ENCODE measurements around the gene MGMT. TPM values are rescaled to one million over a fixed set of nuclear protein-coding genes. Genes with fewer than 3 reads are reported as not detected.

Gene MGMT
- total and polyA plus RNA-seq, 2 experiments from 2014 or later, result 19.3 to 21.9 TPM

DNA sequence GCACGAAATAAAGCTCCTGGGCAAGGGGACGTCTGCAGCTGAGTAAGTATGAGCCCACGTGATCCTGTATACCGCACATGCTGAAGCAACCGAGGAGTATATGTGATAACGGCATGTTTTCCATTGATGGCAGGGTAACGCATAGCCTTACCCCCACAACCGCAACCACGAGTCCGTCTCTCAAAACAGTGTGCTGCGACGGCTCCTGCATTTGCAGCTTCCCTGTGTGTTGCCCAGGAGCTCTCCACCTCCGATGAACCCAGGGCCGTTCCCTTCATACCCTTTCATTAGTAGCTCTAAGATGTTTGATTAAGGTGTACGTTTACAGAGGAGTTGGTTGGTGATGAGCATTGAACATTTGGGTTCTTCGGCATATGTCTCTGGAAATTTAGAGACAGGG, 69.3 kb downstream of the MGMT start:
- peaks cover 7% of the 10 kb centered on the region; the same call in 1 of the 3 replicates for H3K36me3 Mint-ChIP-seq (ENCODE audit: low read depth)
- H3K27ac Mint-ChIP-seq, result no peak overlapping the region
- no peaks in the 10 kb centered on the region for H3K36me3 ChIP-seq (ENCODE audit: insufficient read depth)

More for the DNA sequence above, 69.3 kb downstream of the MGMT start:
- Mint-ChIP-seq H3K4me3 (no peak overlapping the region), H3K4me1 (peaks cover 23% of the 10 kb centered on the region), H3K9me3 (no peaks in the 10 kb centered on the region; the same call in 2 of the 3 replicates), H3K27me3 (ENCODE audit: insufficient read depth, low read depth, poor library complexity) (peaks cover 2% of the 10 kb centered on the region)
- no peaks in the 10 kb centered on the region for H4K20me1 ChIP-seq (replicated peaks; ENCODE audit: insufficient read depth)
- peaks cover 4% of the 10 kb centered on the region; the same call in 1 of the 2 replicates for H3K4me1 ChIP-seq (ENCODE audit: insufficient read depth)
- H3K27me3 ChIP-seq (ENCODE audit: insufficient read depth), result no peaks in the 10 kb centered on the region
- no peak overlapping the region for H3K4me3 ChIP-seq
- TF ChIP-seq, protein P1, sequence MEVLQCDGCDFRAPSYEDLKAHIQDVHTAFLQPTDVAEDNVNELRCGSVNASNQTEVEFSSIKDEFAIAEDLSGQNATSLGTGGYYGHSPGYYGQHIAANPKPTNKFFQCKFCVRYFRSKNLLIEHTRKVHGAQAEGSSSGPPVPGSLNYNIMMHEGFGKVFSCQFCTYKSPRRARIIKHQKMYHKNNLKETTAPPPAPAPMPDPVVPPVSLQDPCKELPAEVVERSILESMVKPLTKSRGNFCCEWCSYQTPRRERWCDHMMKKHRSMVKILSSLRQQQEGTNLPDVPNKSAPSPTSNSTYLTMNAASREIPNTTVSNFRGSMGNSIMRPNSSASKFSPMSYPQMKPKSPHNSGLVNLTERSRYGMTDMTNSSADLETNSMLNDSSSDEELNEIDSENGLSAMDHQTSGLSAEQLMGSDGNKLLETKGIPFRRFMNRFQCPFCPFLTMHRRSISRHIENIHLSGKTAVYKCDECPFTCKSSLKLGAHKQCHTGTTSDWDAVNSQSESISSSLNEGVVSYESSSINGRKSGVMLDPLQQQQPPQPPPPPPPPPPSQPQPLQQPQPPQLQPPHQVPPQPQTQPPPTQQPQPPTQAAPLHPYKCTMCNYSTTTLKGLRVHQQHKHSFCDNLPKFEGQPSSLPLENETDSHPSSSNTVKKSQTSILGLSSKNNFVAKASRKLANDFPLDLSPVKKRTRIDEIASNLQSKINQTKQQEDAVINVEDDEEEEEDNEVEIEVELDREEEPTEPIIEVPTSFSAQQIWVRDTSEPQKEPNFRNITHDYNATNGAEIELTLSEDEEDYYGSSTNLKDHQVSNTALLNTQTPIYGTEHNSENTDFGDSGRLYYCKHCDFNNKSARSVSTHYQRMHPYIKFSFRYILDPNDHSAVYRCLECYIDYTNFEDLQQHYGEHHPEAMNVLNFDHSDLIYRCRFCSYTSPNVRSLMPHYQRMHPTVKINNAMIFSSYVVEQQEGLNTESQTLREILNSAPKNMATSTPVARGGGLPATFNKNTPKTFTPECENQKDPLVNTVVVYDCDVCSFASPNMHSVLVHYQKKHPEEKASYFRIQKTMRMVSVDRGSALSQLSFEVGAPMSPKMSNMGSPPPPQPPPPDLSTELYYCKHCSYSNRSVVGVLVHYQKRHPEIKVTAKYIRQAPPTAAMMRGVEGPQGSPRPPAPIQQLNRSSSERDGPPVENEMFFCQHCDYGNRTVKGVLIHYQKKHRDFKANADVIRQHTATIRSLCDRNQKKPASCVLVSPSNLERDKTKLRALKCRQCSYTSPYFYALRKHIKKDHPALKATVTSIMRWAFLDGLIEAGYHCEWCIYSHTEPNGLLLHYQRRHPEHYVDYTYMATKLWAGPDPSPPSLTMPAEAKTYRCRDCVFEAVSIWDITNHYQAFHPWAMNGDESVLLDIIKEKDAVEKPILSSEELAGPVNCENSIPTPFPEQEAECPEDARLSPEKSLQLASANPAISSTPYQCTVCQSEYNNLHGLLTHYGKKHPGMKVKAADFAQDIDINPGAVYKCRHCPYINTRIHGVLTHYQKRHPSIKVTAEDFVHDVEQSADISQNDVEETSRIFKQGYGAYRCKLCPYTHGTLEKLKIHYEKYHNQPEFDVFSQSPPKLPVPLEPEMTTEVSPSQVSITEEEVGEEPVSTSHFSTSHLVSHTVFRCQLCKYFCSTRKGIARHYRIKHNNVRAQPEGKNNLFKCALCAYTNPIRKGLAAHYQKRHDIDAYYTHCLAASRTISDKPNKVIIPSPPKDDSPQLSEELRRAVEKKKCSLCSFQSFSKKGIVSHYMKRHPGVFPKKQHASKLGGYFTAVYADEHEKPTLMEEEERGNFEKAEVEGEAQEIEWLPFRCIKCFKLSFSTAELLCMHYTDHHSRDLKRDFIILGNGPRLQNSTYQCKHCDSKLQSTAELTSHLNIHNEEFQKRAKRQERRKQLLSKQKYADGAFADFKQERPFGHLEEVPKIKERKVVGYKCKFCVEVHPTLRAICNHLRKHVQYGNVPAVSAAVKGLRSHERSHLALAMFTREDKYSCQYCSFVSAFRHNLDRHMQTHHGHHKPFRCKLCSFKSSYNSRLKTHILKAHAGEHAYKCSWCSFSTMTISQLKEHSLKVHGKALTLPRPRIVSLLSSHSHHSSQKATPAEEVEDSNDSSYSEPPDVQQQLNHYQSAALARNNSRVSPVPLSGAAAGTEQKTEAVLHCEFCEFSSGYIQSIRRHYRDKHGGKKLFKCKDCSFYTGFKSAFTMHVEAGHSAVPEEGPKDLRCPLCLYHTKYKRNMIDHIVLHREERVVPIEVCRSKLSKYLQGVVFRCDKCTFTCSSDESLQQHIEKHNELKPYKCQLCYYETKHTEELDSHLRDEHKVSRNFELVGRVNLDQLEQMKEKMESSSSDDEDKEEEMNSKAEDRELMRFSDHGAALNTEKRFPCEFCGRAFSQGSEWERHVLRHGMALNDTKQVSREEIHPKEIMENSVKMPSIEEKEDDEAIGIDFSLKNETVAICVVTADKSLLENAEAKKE (CRISPR knock-in tag; IDR thresholded peaks at IDR 0.05), result no peak
- no peak for TF ChIP-seq EZH2phosphoT487 (IDR thresholded peaks at IDR 0.05; ENCODE audit: unreplicated experiment)
- no peak for TF ChIP-seq ZNF331 (CRISPR knock-in tag; IDR thresholded peaks at IDR 0.05; ENCODE audit: low read depth)
- TF ChIP-seq CREB1 (CRISPR knock-in tag; IDR thresholded peaks at IDR 0.05; ENCODE audit: low read depth), result no peak
- no peak for TF ChIP-seq ZNF114 (CRISPR knock-in tag; IDR thresholded peaks at IDR 0.05)
- no peak for TF ChIP-seq STAT1 (IDR thresholded peaks at IDR 0.05; ENCODE audit: unreplicated experiment)
- TF ChIP-seq, protein P2, sequence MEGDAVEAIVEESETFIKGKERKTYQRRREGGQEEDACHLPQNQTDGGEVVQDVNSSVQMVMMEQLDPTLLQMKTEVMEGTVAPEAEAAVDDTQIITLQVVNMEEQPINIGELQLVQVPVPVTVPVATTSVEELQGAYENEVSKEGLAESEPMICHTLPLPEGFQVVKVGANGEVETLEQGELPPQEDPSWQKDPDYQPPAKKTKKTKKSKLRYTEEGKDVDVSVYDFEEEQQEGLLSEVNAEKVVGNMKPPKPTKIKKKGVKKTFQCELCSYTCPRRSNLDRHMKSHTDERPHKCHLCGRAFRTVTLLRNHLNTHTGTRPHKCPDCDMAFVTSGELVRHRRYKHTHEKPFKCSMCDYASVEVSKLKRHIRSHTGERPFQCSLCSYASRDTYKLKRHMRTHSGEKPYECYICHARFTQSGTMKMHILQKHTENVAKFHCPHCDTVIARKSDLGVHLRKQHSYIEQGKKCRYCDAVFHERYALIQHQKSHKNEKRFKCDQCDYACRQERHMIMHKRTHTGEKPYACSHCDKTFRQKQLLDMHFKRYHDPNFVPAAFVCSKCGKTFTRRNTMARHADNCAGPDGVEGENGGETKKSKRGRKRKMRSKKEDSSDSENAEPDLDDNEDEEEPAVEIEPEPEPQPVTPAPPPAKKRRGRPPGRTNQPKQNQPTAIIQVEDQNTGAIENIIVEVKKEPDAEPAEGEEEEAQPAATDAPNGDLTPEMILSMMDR (conservative IDR thresholded peaks at IDR 0.05; ENCODE audit: low read depth in 2 of 2), result no peak
- TF ChIP-seq, protein P3, sequence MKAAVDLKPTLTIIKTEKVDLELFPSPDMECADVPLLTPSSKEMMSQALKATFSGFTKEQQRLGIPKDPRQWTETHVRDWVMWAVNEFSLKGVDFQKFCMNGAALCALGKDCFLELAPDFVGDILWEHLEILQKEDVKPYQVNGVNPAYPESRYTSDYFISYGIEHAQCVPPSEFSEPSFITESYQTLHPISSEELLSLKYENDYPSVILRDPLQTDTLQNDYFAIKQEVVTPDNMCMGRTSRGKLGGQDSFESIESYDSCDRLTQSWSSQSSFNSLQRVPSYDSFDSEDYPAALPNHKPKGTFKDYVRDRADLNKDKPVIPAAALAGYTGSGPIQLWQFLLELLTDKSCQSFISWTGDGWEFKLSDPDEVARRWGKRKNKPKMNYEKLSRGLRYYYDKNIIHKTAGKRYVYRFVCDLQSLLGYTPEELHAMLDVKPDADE (IDR thresholded peaks at IDR 0.05), result no peak
- no peak for TF ChIP-seq JUNB (IDR thresholded peaks at IDR 0.05; ENCODE audit: unreplicated experiment)
- TF ChIP-seq EZH2 (IDR thresholded peaks at IDR 0.05; ENCODE audit: low read depth, unreplicated experiment), result no peak
- TF ChIP-seq NANOG (IDR thresholded peaks at IDR 0.05; ENCODE audit: borderline replicate concordance), result no peak
- TF ChIP-seq, protein P4, sequence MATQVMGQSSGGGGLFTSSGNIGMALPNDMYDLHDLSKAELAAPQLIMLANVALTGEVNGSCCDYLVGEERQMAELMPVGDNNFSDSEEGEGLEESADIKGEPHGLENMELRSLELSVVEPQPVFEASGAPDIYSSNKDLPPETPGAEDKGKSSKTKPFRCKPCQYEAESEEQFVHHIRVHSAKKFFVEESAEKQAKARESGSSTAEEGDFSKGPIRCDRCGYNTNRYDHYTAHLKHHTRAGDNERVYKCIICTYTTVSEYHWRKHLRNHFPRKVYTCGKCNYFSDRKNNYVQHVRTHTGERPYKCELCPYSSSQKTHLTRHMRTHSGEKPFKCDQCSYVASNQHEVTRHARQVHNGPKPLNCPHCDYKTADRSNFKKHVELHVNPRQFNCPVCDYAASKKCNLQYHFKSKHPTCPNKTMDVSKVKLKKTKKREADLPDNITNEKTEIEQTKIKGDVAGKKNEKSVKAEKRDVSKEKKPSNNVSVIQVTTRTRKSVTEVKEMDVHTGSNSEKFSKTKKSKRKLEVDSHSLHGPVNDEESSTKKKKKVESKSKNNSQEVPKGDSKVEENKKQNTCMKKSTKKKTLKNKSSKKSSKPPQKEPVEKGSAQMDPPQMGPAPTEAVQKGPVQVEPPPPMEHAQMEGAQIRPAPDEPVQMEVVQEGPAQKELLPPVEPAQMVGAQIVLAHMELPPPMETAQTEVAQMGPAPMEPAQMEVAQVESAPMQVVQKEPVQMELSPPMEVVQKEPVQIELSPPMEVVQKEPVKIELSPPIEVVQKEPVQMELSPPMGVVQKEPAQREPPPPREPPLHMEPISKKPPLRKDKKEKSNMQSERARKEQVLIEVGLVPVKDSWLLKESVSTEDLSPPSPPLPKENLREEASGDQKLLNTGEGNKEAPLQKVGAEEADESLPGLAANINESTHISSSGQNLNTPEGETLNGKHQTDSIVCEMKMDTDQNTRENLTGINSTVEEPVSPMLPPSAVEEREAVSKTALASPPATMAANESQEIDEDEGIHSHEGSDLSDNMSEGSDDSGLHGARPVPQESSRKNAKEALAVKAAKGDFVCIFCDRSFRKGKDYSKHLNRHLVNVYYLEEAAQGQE (IDR thresholded peaks at IDR 0.05; ENCODE audit: unreplicated experiment), result no peak
- TF ChIP-seq POLR2AphosphoS5 (IDR thresholded peaks at IDR 0.05; ENCODE audit: low read depth), result no peak
- no peaks in the 10 kb centered on the region for H3F3A ChIP-seq (replicated peaks; ENCODE audit: low read depth)
- ATAC-seq (no peak), DNase-seq (ENCODE audit: low spot score) (no peak)
- no peak overlapping the region for H3K27ac ChIP-seq (ENCODE audit: low read depth)
- no peaks in the 10 kb centered on the region for H3K79me2 ChIP-seq (replicated peaks; ENCODE audit: insufficient read depth)
- H3K4me2 ChIP-seq, result no peak overlapping the region
- H3K9me2 ChIP-seq (ENCODE audit: insufficient read depth), result 0 out of 2 replicates have a peak, but pooled peaks cover 8% of the 10 kb centered on the region
- H2AFZ ChIP-seq, result no peak overlapping the region
